Stimulated activated CD8-positive, alpha-beta memory T cell treated with anti-CD3 and anti-CD28 coated beads, Interleukin-7, amount 100 ng/mL, for 48 hours (primary cell): Measurements from ENCODE around the gene GXYLT2.

Experiments
- DNase-seq, 2 donors: peaks; one replicate each; pipeline ENCODE4 v3.0.0-alpha.2; 2020; ENCODE audit warnings: low read depth in 1 of 2; ENCODE audit errors: extremely low read depth in 1 of 2

Gene GXYLT2

GRCh38 chr3:72930754-72931153 is 42.9 kb downstream of the GXYLT2 start:
- DNase-seq: no peak

- DNase-seq: no peak
Observed at GRCh38 chr3:72932416-72932815, 44.6 kb downstream of the GXYLT2 start.

- DNase-seq: no peak
Observed at GRCh38 chr3:72938471-72939265, 50.8 kb downstream of the GXYLT2 start.

GRCh38 chr3:72941245-72941644 is 53.4 kb downstream of the GXYLT2 start:
- DNase-seq: no peak

GRCh38 chr3:72942427-72942826 is 54.6 kb downstream of the GXYLT2 start:
- DNase-seq: no peak

GRCh38 chr3:72944696-72945095 is 56.9 kb downstream of the GXYLT2 start:
- DNase-seq: no peak

- DNase-seq: no peak
Observed at GRCh38 chr3:72947715-72948490, 60.1 kb downstream of the GXYLT2 start.

GRCh38 chr3:72949016-72949415 is 61.2 kb downstream of the GXYLT2 start:
- DNase-seq: no peak

- DNase-seq: no peak
Observed at GRCh38 chr3:72950372-72950771, 62.5 kb downstream of the GXYLT2 start.

GRCh38 chr3:72950801-72951200 is 63.0 kb downstream of the GXYLT2 start:
- no peak for DNase-seq

GRCh38 chr3:72951259-72951722 is 63.4 kb downstream of the GXYLT2 start:
- no peak for DNase-seq

GRCh38 chr3:72953325-72953956 is 65.6 kb downstream of the GXYLT2 start:
- no peak for DNase-seq

- DNase-seq: no peak
Observed at GRCh38 chr3:72957297-72957696, 69.5 kb downstream of the GXYLT2 start.

- no peak for DNase-seq
Observed at GRCh38 chr3:72959336-72959735, 71.5 kb downstream of the GXYLT2 start.

- DNase-seq: peak in 1 of 2 donors; percentile 14
Observed at GRCh38 chr3:72960812-72961518, 73.1 kb downstream of the GXYLT2 start.

- no peak for DNase-seq
Observed at GRCh38 chr3:72961752-72962151, 73.9 kb downstream of the GXYLT2 start.

- DNase-seq: no peak
Observed at GRCh38 chr3:72962317-72962716, 74.5 kb downstream of the GXYLT2 start.

- DNase-seq: no peak
Observed at GRCh38 chr3:72964633-72965032, 76.8 kb downstream of the GXYLT2 start.

GRCh38 chr3:72968266-72968664 is 80.4 kb downstream of the GXYLT2 start:
- DNase-seq: no peak

GRCh38 chr3:72969766-72970165 is 81.9 kb downstream of the GXYLT2 start:
- DNase-seq: no peak

GRCh38 chr3:72970942-72971341 is 83.1 kb downstream of the GXYLT2 start:
- DNase-seq: no peak
